ENCODE data around the gene C1orf53. TPM values are rescaled to one million over a fixed set of nuclear protein-coding genes. Genes with fewer than 3 reads are reported as not detected.

Gene C1orf53
- total RNA-seq, 4 donors from 2014 or later = 2.1 to 4.8 (median 3.8) TPM; not detected in 1

- no peak for ATAC-seq
- H3K27ac ChIP-seq = no peak overlapping the region
- peaks cover 98 to 100% (median 100%) of the 10 kb centered on the region in 3 donors for H3K27me3 ChIP-seq
- peaks cover 42 to 68% of the 10 kb centered on the region in 2 donors for H3K4me1 ChIP-seq
- no peaks in the 10 kb centered on the region for H3K9me3 ChIP-seq
- H3K36me3 ChIP-seq = no peaks in the 10 kb centered on the region
- intact Hi-C loops (cut with DNase I; ENCODE audit: low total_unique reads) (no loop called here), in situ Hi-C loops (cut with MboI; ENCODE audit: low sequenced_read_pairs in 4 of 4) (loop anchor here in 2 of 4 donors (25.0 kb wide), 2 partner anchors 247 to 728 kb away; partner anchors contain the start of gene NEK7 (in 1 of the 2))
- peak overlapping the region; percentile 16 to 59 (median 42) for H3K4me3 ChIP-seq
- TF ChIP-seq POLR2A (IDR thresholded peaks at IDR 0.05) = no peak
- TF ChIP-seq, protein P1, sequence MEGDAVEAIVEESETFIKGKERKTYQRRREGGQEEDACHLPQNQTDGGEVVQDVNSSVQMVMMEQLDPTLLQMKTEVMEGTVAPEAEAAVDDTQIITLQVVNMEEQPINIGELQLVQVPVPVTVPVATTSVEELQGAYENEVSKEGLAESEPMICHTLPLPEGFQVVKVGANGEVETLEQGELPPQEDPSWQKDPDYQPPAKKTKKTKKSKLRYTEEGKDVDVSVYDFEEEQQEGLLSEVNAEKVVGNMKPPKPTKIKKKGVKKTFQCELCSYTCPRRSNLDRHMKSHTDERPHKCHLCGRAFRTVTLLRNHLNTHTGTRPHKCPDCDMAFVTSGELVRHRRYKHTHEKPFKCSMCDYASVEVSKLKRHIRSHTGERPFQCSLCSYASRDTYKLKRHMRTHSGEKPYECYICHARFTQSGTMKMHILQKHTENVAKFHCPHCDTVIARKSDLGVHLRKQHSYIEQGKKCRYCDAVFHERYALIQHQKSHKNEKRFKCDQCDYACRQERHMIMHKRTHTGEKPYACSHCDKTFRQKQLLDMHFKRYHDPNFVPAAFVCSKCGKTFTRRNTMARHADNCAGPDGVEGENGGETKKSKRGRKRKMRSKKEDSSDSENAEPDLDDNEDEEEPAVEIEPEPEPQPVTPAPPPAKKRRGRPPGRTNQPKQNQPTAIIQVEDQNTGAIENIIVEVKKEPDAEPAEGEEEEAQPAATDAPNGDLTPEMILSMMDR (IDR thresholded peaks at IDR 0.05 in 4 of 5, conservative IDR thresholded peaks at IDR 0.05 in 1 of 5) = no peak
- DNase-seq = no peak
These were observed 12.9 kb downstream of the C1orf53 start for GRCh38 chr1:197915260-197915861.

DNA sequence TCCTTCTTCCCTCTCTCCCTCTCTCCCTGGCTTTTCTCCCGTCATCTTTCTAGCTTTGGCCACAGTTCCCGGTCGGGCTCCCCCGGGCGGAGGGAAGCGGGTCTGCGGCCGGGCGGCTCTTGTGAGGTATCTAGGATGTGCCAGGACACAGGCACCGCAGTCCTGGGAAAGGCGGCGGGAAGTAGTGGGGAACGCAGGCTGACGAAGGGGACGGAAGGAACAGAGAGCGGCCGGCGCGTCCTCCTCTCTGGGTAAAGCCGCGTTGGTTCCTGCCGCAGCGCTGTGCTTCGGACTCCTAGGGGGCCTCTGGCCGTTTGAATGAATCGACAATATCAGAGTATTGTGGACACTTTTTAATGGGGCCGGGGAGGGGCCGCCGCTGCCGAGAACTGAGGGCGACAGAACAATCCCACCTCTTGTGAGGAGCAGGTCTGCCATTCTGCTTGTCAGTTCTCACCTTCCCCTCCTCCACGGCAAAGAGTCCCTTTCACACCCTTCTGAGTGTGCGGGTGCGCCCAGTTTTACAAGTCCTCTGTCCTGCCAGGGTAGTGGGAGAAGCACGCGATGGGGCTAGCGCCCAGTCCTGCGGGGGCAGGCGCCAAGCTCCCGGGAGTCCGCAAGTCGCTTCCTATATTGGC, 13.6 kb downstream of the C1orf53 start:
- H3K27me3 ChIP-seq = peaks cover 98 to 100% (median 100%) of the 10 kb centered on the region in 3 donors
- H3K27ac ChIP-seq = no peak overlapping the region
- intact Hi-C loops (cut with DNase I; ENCODE audit: low total_unique reads) (no loop called here), in situ Hi-C loops (cut with MboI; ENCODE audit: low sequenced_read_pairs in 4 of 4) (loop anchor here in 2 of 4 donors (25.0 kb wide), 2 partner anchors 246 to 729 kb away; partner anchors contain the start of gene NEK7 (in 1 of the 2))
- TF ChIP-seq POLR2A (IDR thresholded peaks at IDR 0.05) = no peak
- TF ChIP-seq, protein P1 (IDR thresholded peaks at IDR 0.05 in 4 of 5, conservative IDR thresholded peaks at IDR 0.05 in 1 of 5) = peak in 2 of 5 experiments; percentile 32 to 44
- H3K9me3 ChIP-seq = no peaks in the 10 kb centered on the region
- DNase-seq = no peak
- H3K36me3 ChIP-seq = no peaks in the 10 kb centered on the region
- peaks cover 42 to 61% of the 10 kb centered on the region in 2 donors for H3K4me1 ChIP-seq
- peak overlapping the region; percentile 16 to 59 (median 42) for H3K4me3 ChIP-seq
- peak in 1 of 2 donors; percentile 20 for ATAC-seq

GRCh38 chr1:197916500-197916983, 14.1 kb downstream of the C1orf53 start:
- TF ChIP-seq, protein P1 (IDR thresholded peaks at IDR 0.05 in 4 of 5, conservative IDR thresholded peaks at IDR 0.05 in 1 of 5) = no peak
- no peak for TF ChIP-seq POLR2A (IDR thresholded peaks at IDR 0.05)
- Histone ChIP-seq H3K4me1 (peaks cover 41 to 56% of the 10 kb centered on the region in 2 donors), H3K27ac (no peak overlapping the region), H3K36me3 (no peaks in the 10 kb centered on the region), H3K9me3 (no peaks in the 10 kb centered on the region), H3K27me3 (peaks cover 98 to 100% (median 100%) of the 10 kb centered on the region in 3 donors), H3K4me3 (peak overlapping the region; percentile 16 to 59 (median 42))
- intact Hi-C loops (cut with DNase I; ENCODE audit: low total_unique reads) (no loop called here), in situ Hi-C loops (cut with MboI; ENCODE audit: low sequenced_read_pairs in 4 of 4) (loop anchor here in 2 of 4 donors (25.0 kb wide), 2 partner anchors 246 to 729 kb away; partner anchors contain the start of gene NEK7 (in 1 of the 2))
- DNase-seq = no peak
- ATAC-seq = no peak

DNA sequence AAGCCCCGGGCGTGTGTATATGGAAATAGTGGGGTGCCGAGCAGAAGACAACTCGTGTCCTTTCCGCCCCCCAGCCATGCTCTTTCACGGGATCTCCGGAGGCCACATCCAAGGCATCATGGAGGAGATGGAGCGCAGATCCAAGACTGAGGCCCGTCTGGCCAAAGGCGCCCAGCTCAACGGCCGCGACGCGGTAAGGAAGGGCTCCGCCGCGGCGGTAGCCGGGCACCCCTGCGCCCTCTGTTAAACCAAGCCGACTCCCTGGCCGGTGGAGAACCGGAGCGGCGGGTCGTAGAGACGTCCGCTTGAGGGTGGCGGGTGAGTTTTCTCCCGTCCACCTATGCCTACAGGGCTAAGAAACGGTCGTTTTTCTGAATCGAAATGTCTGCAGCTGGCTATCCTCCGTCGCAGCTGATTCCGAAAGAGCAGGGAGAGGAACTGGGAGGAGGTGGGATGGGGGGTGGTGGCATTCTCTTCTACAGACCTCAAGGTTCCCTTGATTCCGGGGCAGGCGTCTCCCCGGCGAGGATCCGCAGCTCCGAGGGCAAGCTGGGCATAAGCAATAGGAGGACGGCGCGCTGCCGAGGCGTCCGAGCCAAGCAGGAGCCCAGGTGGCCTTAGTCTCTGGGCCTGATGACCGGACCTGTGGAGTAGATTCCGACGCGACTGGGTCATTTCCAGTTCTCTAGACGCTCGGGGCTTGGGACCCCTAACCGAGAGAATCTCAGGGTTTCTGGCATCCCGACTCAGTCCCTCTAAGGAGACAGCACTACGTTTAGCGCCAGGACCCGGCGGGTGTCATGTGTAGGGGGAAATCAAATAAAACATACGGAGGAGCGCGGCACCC, 15.6 kb downstream of the C1orf53 start:
- DNase-seq (no peak), ATAC-seq (no peak)
- intact Hi-C loops (cut with DNase I; ENCODE audit: low total_unique reads) (loop anchor here (2.0 kb wide), 1 partner anchor 297 kb away; no protein-coding TSS in a partner anchor), in situ Hi-C loops (cut with MboI; ENCODE audit: low sequenced_read_pairs in 4 of 4) (loop anchor here in 2 of 4 donors (25.0 kb wide), 2 partner anchors 244 to 731 kb away; partner anchors contain the start of gene NEK7 (in 1 of the 2))
- H3K4me1 ChIP-seq = peaks cover 30 to 42% of the 10 kb centered on the region in 2 donors
- H3K4me3 ChIP-seq = peak overlapping the region; percentile 33 to 59 (median 47)
- H3K9me3 ChIP-seq = no peaks in the 10 kb centered on the region
- H3K27ac ChIP-seq = no peak overlapping the region
- H3K27me3 ChIP-seq = peaks cover 96 to 100% (median 98%) of the 10 kb centered on the region in 3 donors
- H3K36me3 ChIP-seq = no peaks in the 10 kb centered on the region
- TF ChIP-seq POLR2A (IDR thresholded peaks at IDR 0.05) = no peak
- TF ChIP-seq, protein P1 (IDR thresholded peaks at IDR 0.05 in 4 of 5, conservative IDR thresholded peaks at IDR 0.05 in 1 of 5) = no peak
